Colon (tissue), 2 donors: ENCODE results near the gene KLHL6.

ENCODE experiments used
- FAIRE-seq: peaks from 2 replicates; lab custom pipeline; 2012; peaks lifted over from hg19 to GRCh38; lab: Jason Lieb, UNC
- donor health status: control.
- donor health status: control.

Gene KLHL6

DNA sequence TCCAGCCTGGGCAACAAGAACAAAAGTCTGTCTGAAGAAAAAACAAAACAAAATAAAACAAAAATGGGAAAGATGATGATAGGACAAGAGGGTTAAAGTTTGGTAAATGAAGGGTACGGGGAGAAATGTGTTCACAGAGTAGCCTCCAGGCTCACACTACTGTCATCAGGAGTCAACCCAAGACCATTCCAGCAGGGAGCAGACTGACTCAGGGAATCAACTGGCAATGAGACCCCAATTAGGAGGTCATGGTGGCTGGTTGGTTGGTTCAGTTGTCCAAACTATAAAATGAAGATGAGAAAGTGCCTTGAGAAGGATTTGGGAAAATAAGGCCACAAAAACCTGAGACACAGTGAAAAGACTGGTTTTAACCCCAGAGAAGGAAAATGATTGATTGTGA, 51.8 kb downstream of the KLHL6 start:
- FAIRE-seq = no peak

DNA sequence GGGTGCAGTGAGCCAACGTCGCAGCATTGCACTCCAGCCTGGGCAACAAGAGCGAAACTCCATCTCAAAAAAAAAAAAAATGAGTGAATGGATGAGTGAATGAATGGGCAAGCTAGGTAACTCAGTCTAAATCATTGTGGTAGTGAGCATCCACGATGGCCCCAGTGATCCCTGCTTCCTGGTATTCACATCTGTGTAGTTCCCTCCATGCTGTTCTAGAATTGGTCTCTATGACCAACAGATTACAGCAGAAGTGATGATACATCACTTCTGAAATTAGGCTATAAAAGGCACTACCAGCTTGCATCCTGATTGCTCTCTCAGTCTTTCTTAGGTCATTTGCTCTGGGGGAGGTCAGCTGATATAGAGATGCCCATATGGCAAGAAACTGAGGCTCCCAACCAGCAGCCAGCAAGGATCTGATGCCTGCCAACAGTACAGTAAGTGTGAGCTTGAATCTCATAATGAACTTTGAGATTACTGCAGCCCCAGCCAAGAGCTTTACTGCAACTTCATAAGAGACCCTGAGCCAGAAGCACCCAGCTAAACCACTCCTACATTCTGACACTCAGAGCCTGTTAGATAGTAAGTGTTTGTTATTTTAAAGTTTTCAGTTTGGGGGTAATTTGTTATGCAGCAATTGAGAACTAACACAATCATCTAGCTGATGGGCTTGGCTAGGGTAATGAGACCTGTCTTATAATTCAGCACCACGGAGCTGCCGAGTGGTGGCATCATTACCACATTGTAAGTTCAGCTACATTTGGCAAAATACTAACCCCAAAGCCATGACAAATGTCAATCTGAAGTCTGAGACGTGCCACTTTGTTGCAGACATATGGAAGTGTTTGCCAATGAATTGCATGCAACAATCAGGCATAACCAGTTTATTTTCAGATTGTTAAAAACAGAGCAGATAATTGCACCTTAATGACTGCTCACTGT, 53.0 kb downstream of the KLHL6 start:
- no peak for FAIRE-seq

DNA sequence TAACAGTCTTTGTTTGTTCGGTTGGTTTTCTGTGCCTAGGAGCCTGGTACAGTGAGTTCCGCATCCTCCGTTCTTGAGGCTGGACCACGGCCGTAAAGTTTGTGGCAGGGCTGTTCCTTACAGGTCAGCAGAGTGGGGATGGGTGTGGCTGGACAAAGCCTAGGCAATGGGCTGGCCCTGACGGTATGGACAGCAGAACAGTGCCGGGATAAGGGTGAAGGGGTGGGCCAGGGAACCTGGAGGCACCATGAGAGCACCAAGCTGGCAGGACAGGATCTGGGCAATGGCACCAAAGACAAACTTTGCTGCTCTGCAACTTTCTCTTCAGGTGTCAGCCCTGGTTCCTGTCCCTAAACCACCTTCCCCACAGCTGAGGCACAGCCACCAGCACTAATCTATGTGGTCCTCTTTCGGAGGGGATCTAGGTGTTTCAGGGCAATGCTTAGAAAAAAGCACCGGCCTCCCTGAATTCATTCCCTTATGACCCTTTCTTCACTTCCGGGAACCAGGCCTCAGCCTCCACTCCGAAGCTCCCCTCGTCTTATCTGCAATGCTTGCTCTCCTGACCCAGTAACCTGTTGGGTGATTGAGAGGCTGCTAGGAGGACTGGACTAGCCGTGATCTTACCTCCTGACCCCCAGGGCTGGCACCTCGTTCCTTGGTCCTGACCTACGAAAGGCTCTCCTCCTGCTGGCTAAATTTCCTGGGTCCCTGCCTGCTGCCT, 54.4 kb downstream of the KLHL6 start:
- FAIRE-seq = no peak

DNA sequence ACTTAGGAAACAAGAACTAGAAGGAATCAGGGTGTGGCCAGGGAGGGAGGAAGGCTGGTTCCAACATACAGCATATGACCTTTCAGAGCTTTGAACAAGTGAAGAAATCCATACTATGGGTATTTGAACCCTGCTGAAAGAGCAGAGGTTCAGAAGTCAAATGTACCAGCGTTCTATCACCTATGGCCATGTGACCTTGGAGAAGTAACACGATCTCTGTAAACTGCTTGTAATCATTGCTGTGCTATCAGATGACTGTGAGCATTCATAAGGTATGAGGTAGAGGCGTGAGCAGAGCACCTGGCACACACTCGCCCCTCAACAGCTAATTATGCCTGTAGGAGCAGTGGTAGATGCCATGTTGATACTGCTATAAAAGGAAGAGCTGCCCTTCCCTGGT, 55.2 kb downstream of the KLHL6 start:
- no peak for FAIRE-seq

DNA sequence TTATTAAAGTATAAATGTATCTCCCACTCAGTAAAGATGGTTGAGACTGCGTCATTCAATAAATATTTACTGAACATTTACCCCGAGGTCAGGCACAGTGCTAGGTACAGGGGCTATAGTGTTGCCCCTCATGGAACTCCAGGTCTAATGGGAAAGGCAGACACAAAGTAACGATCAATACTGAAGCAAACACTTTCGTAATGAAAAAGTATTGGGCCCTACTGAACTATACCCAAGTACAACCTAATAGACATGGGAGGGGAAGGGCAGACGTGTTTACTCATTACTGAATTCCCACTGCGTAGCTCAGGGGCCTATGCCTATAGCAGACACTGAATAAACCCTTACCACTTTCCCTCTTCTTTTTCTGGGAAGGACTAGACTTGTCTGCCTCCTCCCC, 56.9 kb downstream of the KLHL6 start:
- FAIRE-seq = no peak

DNA sequence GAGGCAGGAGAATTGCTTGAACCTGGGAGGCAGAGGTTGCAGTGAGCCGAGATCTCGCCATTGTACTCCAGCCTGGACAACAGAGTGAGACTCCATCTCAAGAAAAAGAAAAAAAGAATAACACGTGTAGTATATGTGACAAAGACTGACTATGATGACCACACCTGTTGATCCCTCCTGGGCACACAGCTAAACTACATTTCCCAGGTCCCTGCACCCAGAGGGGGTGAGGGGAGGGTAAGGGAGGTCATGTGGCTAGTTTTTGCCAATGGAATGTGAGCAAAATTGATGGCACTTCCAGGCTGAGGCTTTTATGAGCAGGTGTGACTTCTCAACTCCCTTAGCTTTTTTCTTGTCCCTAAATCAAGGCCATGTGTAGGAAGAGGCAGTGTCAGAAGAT, 58.2 kb downstream of the KLHL6 start:
- no peak for FAIRE-seq

DNA sequence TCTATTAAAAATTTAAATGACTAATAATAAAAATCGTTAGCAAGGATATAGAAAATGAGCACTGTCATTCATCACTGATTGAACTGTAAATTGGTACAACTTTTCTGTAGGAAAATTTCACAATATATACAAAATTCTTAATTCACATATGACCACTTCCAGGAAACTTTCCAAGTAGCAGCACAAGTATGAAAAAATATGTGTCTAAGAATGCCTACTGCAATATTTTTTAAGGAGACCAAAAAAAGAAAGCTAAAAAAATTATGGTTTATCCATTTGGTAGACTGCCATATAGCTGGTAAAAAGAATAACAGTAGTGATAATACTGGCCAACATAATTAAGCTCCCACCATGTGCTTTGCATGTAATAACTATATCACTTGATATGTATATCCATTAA, 59.2 kb downstream of the KLHL6 start:
- FAIRE-seq = no peak

DNA sequence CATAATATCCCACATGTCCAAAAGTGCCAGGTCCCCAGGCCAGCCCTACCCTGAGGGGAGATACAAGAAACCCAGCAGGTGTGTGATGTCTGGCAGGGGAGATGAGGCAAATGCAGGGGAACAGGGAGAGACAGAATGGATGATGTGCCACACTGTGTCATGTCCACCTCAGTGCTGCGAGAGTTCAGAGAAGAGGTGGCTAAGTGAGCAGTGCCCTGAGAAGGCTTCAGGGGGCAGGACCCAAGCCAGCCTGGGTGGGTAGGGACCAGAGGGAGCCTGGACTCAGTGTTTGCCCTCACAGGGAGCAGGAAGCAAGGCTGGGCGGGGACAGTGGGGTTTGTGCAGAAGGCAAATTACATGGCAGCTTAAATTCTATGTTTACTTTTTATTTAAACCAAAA, 61.2 kb downstream of the KLHL6 start:
- no peak for FAIRE-seq

DNA sequence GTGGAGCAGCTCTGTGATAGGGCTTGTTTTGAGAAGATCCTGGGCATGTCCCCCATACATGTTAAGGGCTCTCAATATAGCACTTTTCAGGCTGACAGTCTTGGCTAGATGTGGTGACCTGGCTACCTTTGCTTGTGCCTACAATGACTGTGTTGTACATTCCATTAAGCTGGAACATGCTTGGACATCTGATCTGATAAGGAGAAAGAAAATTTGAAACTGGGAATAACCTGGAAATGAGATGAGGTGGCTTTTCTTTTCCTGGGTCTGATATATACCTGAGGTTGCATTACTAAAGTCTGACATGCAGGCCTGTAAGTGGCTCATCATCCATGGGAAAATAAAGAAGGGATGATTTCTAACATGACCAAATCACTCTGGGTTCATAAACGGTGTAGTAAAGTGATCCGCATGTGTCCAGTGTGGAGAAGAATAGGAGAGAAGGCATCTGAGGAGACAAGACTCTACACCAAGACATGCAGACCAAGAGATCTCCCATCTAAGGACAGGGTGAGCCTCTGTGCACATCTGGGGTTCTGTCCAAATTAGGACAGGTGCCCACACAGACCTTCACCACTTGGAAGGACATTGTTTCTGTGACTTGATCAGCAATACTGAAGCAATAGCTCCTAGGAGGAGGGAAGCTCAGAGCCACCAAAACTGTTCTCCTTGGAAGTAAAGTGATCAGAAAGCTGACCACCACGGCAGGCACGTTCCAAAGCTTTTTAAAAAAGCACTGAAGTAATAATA, 62.0 kb downstream of the KLHL6 start:
- no peak for FAIRE-seq

DNA sequence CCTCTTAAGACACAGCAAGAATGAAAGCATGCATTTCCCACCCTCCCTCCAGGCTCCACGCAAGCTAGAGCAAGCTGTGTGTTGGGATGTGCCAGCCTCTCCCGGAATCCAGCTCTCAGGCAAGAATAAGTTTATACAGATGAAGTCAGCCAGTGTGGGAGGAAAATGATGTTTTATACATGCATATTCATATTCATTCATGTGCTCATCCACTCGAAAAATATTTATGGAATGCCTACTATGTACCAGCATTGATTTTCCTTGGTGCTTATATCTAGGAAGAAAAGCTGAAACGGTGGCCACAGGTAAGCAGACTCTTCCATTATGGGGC, 62.7 kb downstream of the KLHL6 start:
- no peak for FAIRE-seq

DNA sequence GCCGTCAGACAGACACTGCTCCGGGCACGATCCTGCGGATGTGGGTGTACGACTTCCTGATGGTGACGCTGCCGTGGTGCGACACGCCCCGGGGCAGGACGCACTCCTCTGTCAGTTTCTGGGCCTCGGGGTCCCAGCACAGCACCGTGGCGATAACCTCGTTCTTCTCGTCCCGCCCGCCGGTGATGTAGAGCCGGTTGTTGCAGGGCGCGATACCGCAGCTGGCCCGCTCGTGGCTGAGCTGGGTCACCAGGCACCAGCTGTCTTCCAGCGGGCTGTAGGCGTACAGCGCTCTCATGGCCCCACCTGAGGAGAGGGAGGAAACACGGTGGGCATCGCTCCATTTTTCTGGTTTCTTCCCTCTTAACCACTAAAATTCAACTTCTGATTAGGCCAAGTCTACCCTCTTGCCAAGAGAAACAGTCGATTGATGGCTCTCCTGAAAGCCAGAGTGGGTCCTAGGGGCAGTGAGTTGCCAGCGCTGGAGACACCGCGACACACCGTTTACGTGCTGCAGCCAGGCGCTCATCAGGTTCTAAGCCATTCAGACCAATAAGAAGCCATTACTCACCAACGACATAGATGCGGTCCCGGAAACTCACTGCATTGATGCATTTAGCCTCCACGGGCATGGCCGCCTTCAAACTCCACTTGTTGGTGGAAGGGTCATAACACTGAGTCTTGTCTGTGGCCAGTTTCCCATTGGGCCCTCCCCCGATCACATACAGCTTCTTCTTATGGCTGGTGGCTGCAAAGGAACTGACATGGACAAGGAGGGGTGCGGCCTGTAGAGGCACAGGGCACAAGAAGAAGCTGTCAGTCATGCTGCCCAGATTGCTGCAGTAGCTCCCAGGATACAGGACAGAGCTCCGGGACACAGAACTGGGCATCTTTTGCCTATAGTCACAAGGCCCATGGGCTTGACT, 63.3 kb downstream of the KLHL6 start:
- no peak for FAIRE-seq

DNA sequence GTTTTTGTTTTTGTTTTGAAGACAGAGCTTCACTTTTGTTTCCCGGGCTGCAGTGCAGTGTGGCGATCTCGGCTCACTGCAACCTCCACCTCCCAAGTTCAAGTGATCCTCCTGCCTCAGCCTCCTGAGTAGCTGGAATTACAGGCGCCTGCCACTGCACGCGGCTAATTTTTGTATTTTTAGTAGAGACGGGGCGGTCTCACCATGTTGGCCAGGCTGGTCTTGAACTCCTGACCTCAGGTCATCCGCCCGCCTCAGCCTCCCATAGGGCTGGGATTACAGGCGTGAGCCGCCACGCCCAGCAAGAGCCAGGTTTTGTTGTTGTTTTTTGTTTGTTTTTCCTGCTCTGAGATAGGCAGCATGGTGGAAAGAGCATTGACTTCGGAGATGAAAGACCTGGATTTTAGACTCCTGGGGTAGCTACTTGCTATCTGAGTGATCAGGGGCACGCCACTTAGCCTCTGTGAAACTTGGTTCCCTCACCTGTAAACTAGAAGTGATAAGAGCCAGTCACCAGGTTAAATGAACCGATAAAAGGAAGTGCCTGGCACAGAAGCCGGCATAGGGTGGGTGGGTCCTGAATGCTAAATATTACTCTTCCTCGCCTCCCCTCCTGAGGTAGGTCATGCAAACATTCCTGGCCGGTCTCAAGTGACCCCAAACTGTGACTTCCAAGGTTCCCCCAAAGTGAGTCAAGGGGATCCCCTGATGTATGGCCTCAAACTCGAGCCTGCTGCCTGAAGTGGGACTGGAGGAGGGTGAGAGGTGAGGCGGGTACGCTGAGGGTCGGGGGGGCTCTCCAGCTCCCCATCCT, 64.2 kb downstream of the KLHL6 start:
- FAIRE-seq = no peak

DNA sequence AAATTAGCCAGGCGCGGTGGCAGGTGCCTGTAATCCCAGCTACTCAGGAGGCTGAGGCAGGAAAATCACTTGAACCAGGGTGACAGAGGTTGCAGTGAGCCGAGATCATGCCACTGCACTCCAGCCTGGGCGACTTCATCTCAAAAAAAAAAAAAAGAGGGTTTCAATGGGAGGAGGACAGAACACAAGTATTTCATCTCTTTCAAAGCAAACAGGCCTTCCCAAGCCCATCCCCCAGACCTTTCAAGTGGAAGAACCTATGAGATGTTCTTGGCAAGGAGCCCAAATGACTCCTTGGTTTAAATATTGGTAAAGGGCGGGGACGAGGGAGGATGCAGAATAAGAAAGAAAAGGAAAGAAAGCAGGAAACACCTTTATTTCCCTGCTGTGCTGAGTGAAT, 64.9 kb downstream of the KLHL6 start:
- FAIRE-seq = no peak

DNA sequence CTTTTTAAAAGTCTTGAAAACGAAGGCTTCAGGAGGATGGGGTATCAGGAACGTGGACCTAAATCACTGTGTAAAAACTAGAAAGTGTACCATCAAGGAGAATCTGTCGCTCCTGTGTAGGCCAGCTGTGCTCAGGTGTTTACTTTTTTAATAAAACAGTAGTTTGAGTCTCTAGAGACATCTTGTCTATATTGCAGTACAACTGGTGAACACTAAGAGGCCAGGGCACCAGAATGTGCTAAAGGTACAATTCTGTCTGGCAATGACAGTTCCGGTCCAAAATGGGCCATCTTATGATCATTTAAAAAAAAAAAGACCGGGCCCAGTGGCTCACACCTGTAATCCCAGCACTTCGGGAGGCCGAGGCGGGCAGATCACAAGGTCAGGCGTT, 65.3 kb downstream of the KLHL6 start:
- FAIRE-seq = no peak

DNA sequence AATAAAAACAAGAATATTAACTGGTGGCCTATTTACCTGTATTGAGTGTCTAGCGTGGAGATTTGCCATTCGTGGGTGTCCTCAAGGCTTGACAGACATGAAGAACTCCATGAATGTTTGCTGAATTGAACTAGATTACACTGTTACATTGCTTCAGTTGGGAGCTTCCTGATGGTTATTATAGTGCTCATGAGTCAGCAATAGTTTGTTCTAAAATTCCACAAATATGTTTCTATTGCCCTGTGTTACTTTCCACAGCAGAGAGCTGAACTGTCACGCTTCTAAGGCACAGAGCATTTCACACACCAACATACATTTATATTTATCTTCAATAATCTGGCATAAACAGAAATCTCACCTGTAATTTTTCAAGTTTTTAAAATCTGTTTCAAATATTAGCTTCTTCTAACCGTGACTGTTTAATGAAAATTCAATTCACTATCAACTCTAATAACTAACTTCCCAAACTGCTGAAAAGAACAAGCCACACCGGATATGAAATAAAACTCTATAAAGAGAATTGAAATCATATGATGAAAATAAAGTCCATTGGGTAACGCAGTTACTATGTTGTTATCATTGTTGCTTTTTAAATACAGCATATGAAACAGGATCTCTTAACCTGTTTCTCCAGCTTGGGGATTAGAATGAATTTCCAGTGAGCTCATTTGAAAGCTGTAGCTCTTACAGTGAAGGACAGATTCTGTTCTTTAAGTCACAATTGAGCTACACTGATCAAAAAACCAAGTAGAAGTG, 65.9 kb downstream of the KLHL6 start:
- FAIRE-seq = no peak

DNA sequence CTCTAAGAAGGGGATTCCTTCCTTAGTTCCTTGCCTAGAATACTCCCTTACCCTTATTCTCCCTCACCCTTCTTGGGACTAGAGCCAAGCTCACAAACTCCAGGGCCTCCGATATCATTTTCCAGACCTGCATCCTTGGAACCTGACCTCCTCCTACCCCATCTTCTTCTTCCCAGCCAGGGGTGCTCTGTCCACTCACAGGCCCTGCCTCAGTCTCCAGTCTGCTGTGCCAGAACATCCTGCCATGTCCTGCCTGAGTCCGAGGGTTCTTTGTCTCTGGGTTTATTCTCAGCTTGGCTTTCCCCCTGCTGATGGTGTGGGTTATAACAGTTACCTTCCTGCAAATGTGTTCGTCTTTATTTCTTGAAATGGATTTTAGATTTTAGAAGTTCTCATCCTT, 67.2 kb downstream of the KLHL6 start:
- no peak for FAIRE-seq

DNA sequence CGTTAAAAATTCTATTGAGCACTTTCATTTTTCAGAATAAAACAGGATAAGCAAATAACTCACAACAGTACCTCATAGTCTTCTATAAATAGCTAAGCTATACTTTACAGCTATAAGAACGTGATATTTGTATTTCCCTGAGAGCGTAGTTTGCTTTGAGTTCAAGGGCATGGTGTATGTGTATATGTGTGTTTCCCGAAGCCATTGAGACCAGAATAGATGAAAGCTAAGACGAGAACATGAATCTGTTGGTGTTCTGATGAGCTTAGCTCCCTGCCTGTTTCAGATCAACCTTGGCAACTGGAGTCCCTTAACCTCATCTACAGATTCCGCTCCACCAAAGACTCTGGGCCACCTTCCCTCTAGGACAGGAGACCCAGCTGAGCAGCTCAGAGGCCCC, 67.6 kb downstream of the KLHL6 start:
- no peak for FAIRE-seq

DNA sequence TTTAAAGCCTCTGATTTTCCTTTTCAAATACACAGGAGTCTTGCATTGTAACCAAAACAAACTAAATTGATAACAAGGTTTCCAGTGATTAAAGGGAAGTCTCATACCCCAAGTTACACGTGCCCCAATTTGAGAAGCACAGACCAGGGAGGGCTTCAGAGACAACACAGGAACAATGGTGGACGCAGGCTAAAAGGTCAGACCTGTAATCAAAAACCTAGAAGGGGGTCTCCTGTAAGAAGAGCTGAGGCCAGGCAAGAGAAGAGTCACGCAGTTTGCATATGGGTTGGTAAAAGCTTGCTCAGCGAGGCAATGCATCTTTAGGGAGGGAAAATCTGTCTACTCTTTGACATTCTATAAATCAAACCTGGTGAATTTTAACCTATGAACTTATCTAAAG, 68.5 kb downstream of the KLHL6 start:
- no peak for FAIRE-seq

DNA sequence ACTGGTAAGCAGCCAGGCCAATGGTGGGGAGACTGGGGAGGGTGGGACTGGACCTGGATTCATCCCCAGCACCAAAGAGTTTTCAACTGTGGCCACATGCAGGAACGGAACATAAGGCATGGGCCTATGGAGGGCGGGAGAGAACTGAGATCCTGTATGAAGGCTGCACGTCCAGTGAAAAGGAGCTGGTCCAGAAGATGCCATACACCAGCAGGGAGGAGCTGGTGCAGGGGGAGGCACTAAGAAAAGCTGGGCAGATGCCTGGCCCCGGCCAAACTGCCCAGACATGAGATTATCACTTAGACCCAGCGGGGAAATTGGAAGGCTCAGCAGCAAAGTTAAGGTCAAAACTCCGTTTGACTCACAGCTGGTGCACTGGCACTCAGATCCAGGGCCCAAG, 69.0 kb downstream of the KLHL6 start:
- no peak for FAIRE-seq

DNA sequence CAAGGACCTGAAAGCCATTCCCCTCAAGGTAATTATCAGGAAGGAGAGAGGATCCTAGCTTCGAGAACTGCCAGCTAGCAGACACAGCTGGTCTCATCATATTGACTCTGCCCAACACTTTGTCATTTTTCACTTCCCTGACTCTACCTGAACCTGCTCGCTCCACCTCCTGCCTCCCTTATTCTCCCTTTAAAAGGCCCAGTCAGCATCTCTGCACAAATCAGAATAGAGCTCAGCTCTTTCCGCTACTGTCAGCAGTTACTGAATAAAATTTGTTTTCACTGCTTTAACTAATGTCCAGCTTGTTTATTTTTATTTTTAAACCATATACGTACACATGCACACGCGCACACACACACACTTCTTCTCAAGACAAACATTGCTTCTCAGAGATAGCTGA, 69.9 kb downstream of the KLHL6 start:
- FAIRE-seq = no peak
